ENCODE results near the gene NDRG4. TPM values are rescaled to one million over a fixed set of nuclear protein-coding genes. Genes with fewer than 3 reads are reported as not detected.

Gene NDRG4
- total and polyA plus RNA-seq, 2 of the 13 experiments (the other 11 are each of a cell fraction or from before 2014, with no cell fraction given): 1.7 to 2.7 TPM

DNA sequence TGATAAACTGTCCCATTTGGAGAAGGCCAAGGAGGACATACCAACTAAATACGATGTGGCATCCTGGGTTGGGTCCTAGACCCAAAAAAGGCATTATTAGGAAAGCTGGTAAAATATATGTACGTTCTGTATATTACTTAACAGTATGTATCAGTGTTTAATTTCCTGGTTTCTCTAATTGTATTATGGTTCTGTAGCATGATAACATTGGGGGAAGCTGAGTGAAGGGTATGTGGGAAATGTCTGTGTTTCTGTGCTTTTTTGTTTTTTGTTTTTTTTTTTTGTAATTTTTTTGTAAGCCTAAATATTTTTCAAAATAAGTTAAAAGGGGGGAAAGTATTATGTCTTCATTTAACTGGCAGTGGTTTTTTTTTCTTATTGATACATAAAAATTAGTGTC, 21.5 kb upstream of the NDRG4 start:
- Histone ChIP-seq H4K20me1 (ENCODE audit: insufficient read depth, low read length) (no peaks in the 10 kb centered on the region), H3K79me2 (ENCODE audit: insufficient read depth, low read length) (no peaks in the 10 kb centered on the region), H3K4me1 (ENCODE audit: insufficient read depth, low read length) (no peaks in the 10 kb centered on the region), H3K27ac (ENCODE audit: extremely low read length, insufficient read depth, low read length) (no peak overlapping the region), H3K9me3 (ENCODE audit: low read length) (no peaks in the 10 kb centered on the region), H2AFZ (ENCODE audit: low read length) (no peak overlapping the region), H3K9ac (ENCODE audit: insufficient read depth, low read depth, low read length) (no peak overlapping the region), H3K36me3 (replicated peaks in 1 of 2; ENCODE audit: control insufficient read depth in 1 of 2, insufficient read depth in 2 of 2, low read length in 2 of 2) (no peaks in the 10 kb centered on the region), H3K27me3 (ENCODE audit: control insufficient read depth in 1 of 2, insufficient read depth in 2 of 2, low read length in 2 of 2) (peaks cover 0 to 29% of the 10 kb centered on the region in 2 experiments; a peak in 2 of 5 replicates), H3K4me3 (replicated peaks in 1 of 3; ENCODE audit: insufficient read depth in 1 of 3, low read depth in 2 of 3, low read length in 3 of 3) (no peak overlapping the region), H3K4me2 (ENCODE audit: low read depth, low read length) (no peak overlapping the region)
- in situ Hi-C loops (cut with HindIII; ENCODE audit: extremely low pct_ligation_motif_present, low pct_unique_long_range_greater_than_20kb): no loop called here
- FAIRE-seq: no peak
- ChIA-PET POLR2A (no interaction called here), CTCF (ENCODE audit: low intra/inter-chr PET ratio, low total read pairs) (no interaction called here)
- intact Hi-C loops (cut with micrococcal nuclease; ENCODE audit: unreplicated experiment): no loop called here
- ATAC-seq: no peak
- TF ChIP-seq TBP (CRISPR knock-in tag; IDR thresholded peaks at IDR 0.05): no peak
- TF ChIP-seq CENPX (CRISPR knock-in tag; IDR thresholded peaks at IDR 0.05): no peak
- TF ChIP-seq SP5 (CRISPR knock-in tag; IDR thresholded peaks at IDR 0.05; ENCODE audit: borderline replicate concordance, low read depth): no peak
- TF ChIP-seq ARID2 (CRISPR knock-in tag; IDR thresholded peaks at IDR 0.05; ENCODE audit: borderline replicate concordance): no peak
- no peak for TF ChIP-seq ZBTB21 (CRISPR knock-in tag; IDR thresholded peaks at IDR 0.05)
- no peak for TF ChIP-seq PRPF4 (IDR thresholded peaks at IDR 0.05; ENCODE audit: low read depth, low read length, poor library complexity, severe bottlenecking)
- TF ChIP-seq ZNF256 (CRISPR knock-in tag; conservative IDR thresholded peaks at IDR 0.05): no peak
- TF ChIP-seq HOXD1 (CRISPR knock-in tag; IDR thresholded peaks at IDR 0.05): no peak
- TF ChIP-seq, protein P1, sequence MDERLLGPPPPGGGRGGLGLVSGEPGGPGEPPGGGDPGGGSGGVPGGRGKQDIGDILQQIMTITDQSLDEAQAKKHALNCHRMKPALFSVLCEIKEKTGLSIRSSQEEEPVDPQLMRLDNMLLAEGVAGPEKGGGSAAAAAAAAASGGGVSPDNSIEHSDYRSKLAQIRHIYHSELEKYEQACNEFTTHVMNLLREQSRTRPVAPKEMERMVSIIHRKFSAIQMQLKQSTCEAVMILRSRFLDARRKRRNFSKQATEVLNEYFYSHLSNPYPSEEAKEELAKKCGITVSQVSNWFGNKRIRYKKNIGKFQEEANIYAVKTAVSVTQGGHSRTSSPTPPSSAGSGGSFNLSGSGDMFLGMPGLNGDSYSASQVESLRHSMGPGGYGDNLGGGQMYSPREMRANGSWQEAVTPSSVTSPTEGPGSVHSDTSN (CRISPR knock-in tag; IDR thresholded peaks at IDR 0.05): no peak
- TF ChIP-seq RARG (CRISPR knock-in tag; IDR thresholded peaks at IDR 0.05; ENCODE audit: low read depth): no peak
- no peak for TF ChIP-seq ZNF335 (CRISPR knock-in tag; IDR thresholded peaks at IDR 0.05)
- TF ChIP-seq ZNF510 (CRISPR knock-in tag; IDR thresholded peaks at IDR 0.05; ENCODE audit: low read depth): no peak
- TF ChIP-seq, protein P2, sequence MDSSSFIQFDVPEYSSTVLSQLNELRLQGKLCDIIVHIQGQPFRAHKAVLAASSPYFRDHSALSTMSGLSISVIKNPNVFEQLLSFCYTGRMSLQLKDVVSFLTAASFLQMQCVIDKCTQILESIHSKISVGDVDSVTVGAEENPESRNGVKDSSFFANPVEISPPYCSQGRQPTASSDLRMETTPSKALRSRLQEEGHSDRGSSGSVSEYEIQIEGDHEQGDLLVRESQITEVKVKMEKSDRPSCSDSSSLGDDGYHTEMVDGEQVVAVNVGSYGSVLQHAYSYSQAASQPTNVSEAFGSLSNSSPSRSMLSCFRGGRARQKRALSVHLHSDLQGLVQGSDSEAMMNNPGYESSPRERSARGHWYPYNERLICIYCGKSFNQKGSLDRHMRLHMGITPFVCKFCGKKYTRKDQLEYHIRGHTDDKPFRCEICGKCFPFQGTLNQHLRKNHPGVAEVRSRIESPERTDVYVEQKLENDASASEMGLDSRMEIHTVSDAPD (CRISPR knock-in tag; IDR thresholded peaks at IDR 0.05): no peak
- TF ChIP-seq ZNF761 (CRISPR knock-in tag; conservative IDR thresholded peaks at IDR 0.05): no peak
- TF ChIP-seq, protein P3, sequence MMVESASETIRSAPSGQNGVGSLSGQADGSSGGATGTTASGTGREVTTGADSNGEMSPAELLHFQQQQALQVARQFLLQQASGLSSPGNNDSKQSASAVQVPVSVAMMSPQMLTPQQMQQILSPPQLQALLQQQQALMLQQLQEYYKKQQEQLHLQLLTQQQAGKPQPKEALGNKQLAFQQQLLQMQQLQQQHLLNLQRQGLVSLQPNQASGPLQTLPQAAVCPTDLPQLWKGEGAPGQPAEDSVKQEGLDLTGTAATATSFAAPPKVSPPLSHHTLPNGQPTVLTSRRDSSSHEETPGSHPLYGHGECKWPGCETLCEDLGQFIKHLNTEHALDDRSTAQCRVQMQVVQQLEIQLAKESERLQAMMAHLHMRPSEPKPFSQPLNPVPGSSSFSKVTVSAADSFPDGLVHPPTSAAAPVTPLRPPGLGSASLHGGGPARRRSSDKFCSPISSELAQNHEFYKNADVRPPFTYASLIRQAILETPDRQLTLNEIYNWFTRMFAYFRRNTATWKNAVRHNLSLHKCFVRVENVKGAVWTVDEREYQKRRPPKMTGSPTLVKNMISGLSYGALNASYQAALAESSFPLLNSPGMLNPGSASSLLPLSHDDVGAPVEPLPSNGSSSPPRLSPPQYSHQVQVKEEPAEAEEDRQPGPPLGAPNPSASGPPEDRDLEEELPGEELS (CRISPR knock-in tag; IDR thresholded peaks at IDR 0.05): no peak
- no peak for DNase-seq (ENCODE audit: low spot score)
- BruUV-seq (replicated peaks): no TSS peak
- WGBS (ENCODE audit: low lambda C conversion rate): 30% methylated on average over 2 of the region's 2 CpGs
